K562 (cell line): ENCODE measurements around the gene HSD11B2. TPM values are rescaled to one million over a fixed set of nuclear protein-coding genes. Genes with fewer than 3 reads are reported as not detected.

Source experiments
- CAMTA2 ChIP-seq: fragments of 250-450 bp; sonication (Bioruptor Pico); conservative IDR thresholded peaks from 2 replicates; pipeline ENCODE4 v1.5.1; 2022
- MAFF ChIP-seq: IDR thresholded peaks from 2 replicates; pipeline ENCODE4 v1.6.1; 2012; ENCODE audit warnings: low read length, improper control_type of control experiment
- MYC ChIP-seq, 2 experiments: fragments of 250-450 bp in 1 of 2; sonication (Bioruptor Pico) in 1 of 2; IDR thresholded peaks; 2 replicates each; pipeline versions ENCODE4 v1.5.1 to v1.6.1; 2012 to 2021; ENCODE audit warnings: low read depth in 2 of 2, borderline replicate concordance in 1 of 2, improper control_type of control experiment in 1 of 2, low read length in 1 of 2, mild to moderate bottlenecking in 1 of 2, moderate library complexity in 1 of 2
- PRPF4 ChIP-seq: fragments of 200-400 bp; formaldehyde crosslinking; IDR thresholded peaks from one replicate; pipeline ENCODE4 v1.6.1; 2017; ENCODE audit warnings: low read length, low read depth, mild to moderate bottlenecking; ENCODE audit not compliant: insufficient read depth, poor library complexity, severe bottlenecking
- SAP30 ChIP-seq: fragments of 200-600 bp; sonication (generic); IDR thresholded peaks from 2 replicates; pipeline ENCODE4 v1.6.1; 2012; ENCODE audit warnings: borderline replicate concordance, low read depth, mild to moderate bottlenecking, moderate library complexity, low read length, control low read depth, inconsistent platforms; ENCODE audit not compliant: insufficient read depth, poor library complexity, severe bottlenecking
- TAF1 ChIP-seq: IDR thresholded peaks from 2 replicates; pipeline ENCODE4 v1.6.1; 2011; ENCODE audit warnings: mild to moderate bottlenecking, low read length, moderate library complexity; ENCODE audit not compliant: insufficient read depth, control insufficient read depth, severe bottlenecking; ENCODE audit errors: extremely low read depth
- ZNF3 ChIP-seq: fragments of 250-450 bp; sonication (Bioruptor Pico); IDR thresholded peaks from 2 replicates; pipeline ENCODE4 v1.5.0; 2021; ENCODE audit warnings: mild to moderate bottlenecking, moderate library complexity
- ZNF407 ChIP-seq: fragments of 450-650 bp; IDR thresholded peaks from 2 replicates; pipeline ENCODE4 v1.6.1; 2016; ENCODE audit warnings: low read depth
- polyA plus RNA-seq, 8 experiments: library from polyadenylated mRNA; depleted of rRNA in 4 of 8; stranded (reverse) in 5 of 8; unstranded in 3 of 8; fragments of >200 nt; fragmentation: Nextera tagmentation in 2 of 8; fragmentation: Illumina TruSeq in 1 of 8; extraction: Ambion mirVana in 2 of 8; extraction: Trizol in 1 of 8; gene quantifications; 2 replicates each; pipeline versions ENCODE4 v1.2.1 to v1.2.3, GENCODE V29; 2011 to 2014; ENCODE audit warnings: inconsistent platforms in 1 of 8, missing spikeins in 1 of 8
- total RNA-seq, 7 experiments: library from RNA; depleted of rRNA in 6 of 7; stranded (reverse); fragments of >200 nt in 6 of 7; fragmentation: Illumina TruSeq in 2 of 7; extraction: Trizol in 2 of 7; gene quantifications; 2 replicates each; pipeline versions ENCODE4 v1.2.1 to v1.2.3, GENCODE V29; 2011 to 2021; ENCODE audit warnings: low replicate concordance in 1 of 7

HSD11B2 gene
- total and polyA plus RNA-seq, 9 of the 15 experiments (the other 6 are each of a cell fraction or from before 2014, with no cell fraction given), result 0.08 to 2.0 (median 0.79) TPM

- TF ChIP-seq ZNF3 (CRISPR knock-in tag) (no peak), TAF1 (no peak), SAP30 (no peak), MYC (IDR thresholded peaks at IDR 0.05; ENCODE audit: low read depth, low read length) (no peak), MYC (CRISPR knock-in tag; IDR thresholded peaks at IDR 0.05; ENCODE audit: borderline replicate concordance, low read depth) (no peak), PRPF4 (no peak), ZNF407 (no peak), MAFF (no peak), CAMTA2 (CRISPR knock-in tag) (no peak)
Observed at GRCh38 chr16:67464565-67464964, 33.6 kb downstream of the HSD11B2 start (continued).
